Fibroblast of mammary gland (primary cell): ENCODE results near the gene TIGIT.

ENCODE experiments used
- DNase-seq: peaks from one replicate; pipeline ENCODE4 v3.0.0-alpha.2; 2010; ENCODE audit warnings: low read depth
- H3K4me3 ChIP-seq: 2 replicates; pipeline ENCODE4 v1.5.1; 2011; ENCODE audit warnings: low read depth, mild to moderate bottlenecking, low read length, moderate library complexity; ENCODE audit not compliant: control insufficient read depth
- CTCF ChIP-seq: conservative IDR thresholded peaks from 2 replicates; pipeline ENCODE4 v1.5.1; 2011; ENCODE audit warnings: low read depth, low read length, inconsistent platforms; ENCODE audit not compliant: control insufficient read depth, insufficient read depth

Gene TIGIT

GRCh38 chr3:114332342-114333179, 38.7 kb downstream of the TIGIT start:
- no peak for DNase-seq
- no peak for TF ChIP-seq CTCF

GRCh38 chr3:114333180-114333922, 39.5 kb downstream of the TIGIT start:
- DNase-seq = peak; percentile 25
- TF ChIP-seq CTCF = no peak
- no peak overlapping the region for H3K4me3 ChIP-seq

More at GRCh38 chr3:114332342-114333179, 38.7 kb downstream of the TIGIT start:
- H3K4me3 ChIP-seq = no peak overlapping the region

- H3K4me3 ChIP-seq = no peak overlapping the region
- DNase-seq = no peak
- TF ChIP-seq CTCF = no peak
Observed at GRCh38 chr3:114333923-114334240, 40.1 kb downstream of the TIGIT start.

GRCh38 chr3:114336122-114336697, 42.4 kb downstream of the TIGIT start:
- H3K4me3 ChIP-seq = no peak overlapping the region
- DNase-seq = peak; percentile 17
- peak; percentile 41 for TF ChIP-seq CTCF

GRCh38 chr3:114336857-114337256, 43.0 kb downstream of the TIGIT start:
- H3K4me3 ChIP-seq = no peak overlapping the region
- TF ChIP-seq CTCF = no peak
- no peak for DNase-seq

- DNase-seq = no peak
- no peak overlapping the region for H3K4me3 ChIP-seq
- TF ChIP-seq CTCF = no peak
Observed at GRCh38 chr3:114338651-114339357, 45.0 kb downstream of the TIGIT start.
